Loucy (cell line): ENCODE data around the gene TAL2.

ENCODE experiments used
- CTCF ChIP-seq: fragments of 200-600 bp; sonication (generic); conservative IDR thresholded peaks from 2 replicates; pipeline ENCODE4 v1.5.1; 2014; ENCODE audit warnings: mild to moderate bottlenecking, antibody characterized with exemption, low read length
- EZH2phosphoT487 ChIP-seq: fragments of 200-600 bp; IDR thresholded peaks from 2 replicates; pipeline ENCODE4 v1.6.1; 2018; ENCODE audit warnings: antibody characterized with exemption, mild to moderate bottlenecking, moderate library complexity, borderline replicate concordance

GRCh38 chr9:105694848-105695581 is 32.8 kb downstream of the TAL2 start:
- TF ChIP-seq CTCF: no peak
- TF ChIP-seq EZH2phosphoT487: no peak
